Duodenal mucosa (tissue), 2 donors: Measurements from ENCODE around the gene ENKD1.
"Not testable (repeated sequence)": the region's sequence is repeated elsewhere in the genome, so short reads cannot be mapped to it uniquely, and the experiment has no call there.

Experiments
- H3K27ac ChIP-seq: one replicate; pipeline ENCODE4 v1.7.0; 2013; ENCODE audit warnings: low read depth, low read length
- H3K27me3 ChIP-seq, 2 donors: one replicate each; pipeline ENCODE4 v1.7.0; 2013; ENCODE audit warnings: low read length in 2 of 2, control low read depth in 1 of 2; ENCODE audit not compliant: insufficient read depth in 2 of 2, control insufficient read depth in 1 of 2
- H3K36me3 ChIP-seq, 2 donors: one replicate each; pipeline ENCODE4 v1.7.0; 2013; ENCODE audit warnings: low read length in 2 of 2, control low read depth in 1 of 2; ENCODE audit not compliant: insufficient read depth in 2 of 2, control insufficient read depth in 1 of 2
- H3K4me1 ChIP-seq, 2 donors: one replicate each; pipeline ENCODE4 v1.7.0; 2013; ENCODE audit warnings: low read length in 2 of 2, control low read depth in 1 of 2; ENCODE audit not compliant: insufficient read depth in 2 of 2, control insufficient read depth in 1 of 2
- H3K4me3 ChIP-seq, 2 donors: one replicate each; pipeline ENCODE4 v1.7.0; 2013; ENCODE audit warnings: low read length in 2 of 2, low read depth in 1 of 2
- H3K9ac ChIP-seq, 2 donors: one replicate each; pipeline ENCODE4 v1.7.0; 2013; ENCODE audit warnings: low read length in 2 of 2, low read depth in 1 of 2
- H3K9me3 ChIP-seq, 2 donors: one replicate each; pipeline ENCODE4 v1.7.0; 2013; ENCODE audit warnings: low read length in 2 of 2, control low read depth in 1 of 2; ENCODE audit not compliant: control insufficient read depth in 1 of 2

The ENKD1 gene

GRCh38 chr16:67704110-67704509, 37.6 kb upstream of the ENKD1 start:
- Histone ChIP-seq H3K4me1 (peaks cover 0 to 1% of the 10 kb centered on the region in 2 donors), H3K9ac (no peak overlapping the region), H3K27me3 (no peaks in the 10 kb centered on the region), H3K27ac (no peak overlapping the region), H3K36me3 (peaks cover 0 to 5% of the 10 kb centered on the region in 2 donors), H3K9me3 (peaks cover 0 to 3% of the 10 kb centered on the region in 2 donors), H3K4me3 (no peak overlapping the region)

GRCh38 chr16:67703626-67704025, 37.1 kb upstream of the ENKD1 start:
- H3K36me3 ChIP-seq = peaks cover 0 to 5% of the 10 kb centered on the region in 2 donors
- no peak overlapping the region for H3K4me3 ChIP-seq
- H3K4me1 ChIP-seq = no peaks in the 10 kb centered on the region
- H3K27me3 ChIP-seq = no peaks in the 10 kb centered on the region
- H3K27ac ChIP-seq = no peak overlapping the region
- H3K9ac ChIP-seq = no peak overlapping the region
- peaks cover 0 to 3% of the 10 kb centered on the region in 2 donors for H3K9me3 ChIP-seq

GRCh38 chr16:67702130-67702529, 35.6 kb upstream of the ENKD1 start:
- Histone ChIP-seq H3K36me3 (peaks cover 0 to 5% of the 10 kb centered on the region in 2 donors), H3K4me1 (peaks cover 8 to 9% of the 10 kb centered on the region in 2 donors), H3K9ac (no peak overlapping the region), H3K27me3 (no peaks in the 10 kb centered on the region), H3K27ac (no peak overlapping the region), H3K4me3 (no peak overlapping the region), H3K9me3 (peaks cover 0 to 3% of the 10 kb centered on the region in 2 donors)

GRCh38 chr16:67701420-67701819, 34.9 kb upstream of the ENKD1 start:
- H3K27ac ChIP-seq = no peak overlapping the region
- H3K27me3 ChIP-seq = no peaks in the 10 kb centered on the region
- peaks cover 8 to 9% of the 10 kb centered on the region in 2 donors for H3K4me1 ChIP-seq
- H3K9me3 ChIP-seq = peaks cover 0 to 3% of the 10 kb centered on the region in 2 donors
- H3K36me3 ChIP-seq = peaks cover 0 to 5% of the 10 kb centered on the region in 2 donors
- no peak overlapping the region for H3K4me3 ChIP-seq
- no peak overlapping the region for H3K9ac ChIP-seq

- no peak overlapping the region for H3K27ac ChIP-seq
- H3K27me3 ChIP-seq = no peaks in the 10 kb centered on the region
Measured at GRCh38 chr16:67699265-67699664, 32.7 kb upstream of the ENKD1 start.

GRCh38 chr16:67697422-67698185, 31.1 kb upstream of the ENKD1 start:
- H3K36me3 ChIP-seq = no peaks in the 10 kb centered on the region
- no peak overlapping the region for H3K9ac ChIP-seq
- H3K9me3 ChIP-seq = peaks cover 0 to 3% of the 10 kb centered on the region in 2 donors
- H3K27ac ChIP-seq = no peak overlapping the region
- H3K4me1 ChIP-seq = peaks cover 8 to 9% of the 10 kb centered on the region in 2 donors
- H3K27me3 ChIP-seq = no peaks in the 10 kb centered on the region
- peak overlapping the region in 1 of 2 donors; percentile 51 for H3K4me3 ChIP-seq

More at GRCh38 chr16:67699265-67699664, 32.7 kb upstream of the ENKD1 start:
- peaks cover 8 to 9% of the 10 kb centered on the region in 2 donors for H3K4me1 ChIP-seq
- H3K9ac ChIP-seq = no peak overlapping the region
- H3K36me3 ChIP-seq = no peaks in the 10 kb centered on the region
- H3K4me3 ChIP-seq = no peak overlapping the region
- peaks cover 0 to 3% of the 10 kb centered on the region in 2 donors for H3K9me3 ChIP-seq

GRCh38 chr16:67694611-67695010, 28.1 kb upstream of the ENKD1 start:
- H3K9me3 ChIP-seq = peaks cover 0 to 3% of the 10 kb centered on the region in 2 donors
- H3K36me3 ChIP-seq = no peaks in the 10 kb centered on the region
- no peaks in the 10 kb centered on the region for H3K27me3 ChIP-seq
- no peak overlapping the region for H3K4me3 ChIP-seq
- H3K9ac ChIP-seq = no peak overlapping the region
- H3K27ac ChIP-seq = no peak overlapping the region
- H3K4me1 ChIP-seq = peaks cover 8 to 9% of the 10 kb centered on the region in 2 donors

- H3K9ac ChIP-seq, H3K27ac ChIP-seq, H3K27me3 ChIP-seq, H3K36me3 ChIP-seq, H3K4me1 ChIP-seq, H3K9me3 ChIP-seq, H3K4me3 ChIP-seq: not testable (repeated sequence)
Measured at GRCh38 chr16:67693517-67694285, 27.2 kb upstream of the ENKD1 start.

GRCh38 chr16:67685388-67686112, 19.0 kb upstream of the ENKD1 start:
- Histone ChIP-seq H3K9ac (no peak overlapping the region), H3K27me3 (no peaks in the 10 kb centered on the region), H3K9me3 (no peaks in the 10 kb centered on the region), H3K36me3 (peaks cover 6 to 25% of the 10 kb centered on the region in 2 donors), H3K4me3 (no peak overlapping the region), H3K27ac (no peak overlapping the region), H3K4me1 (no peaks in the 10 kb centered on the region)

- H3K36me3 ChIP-seq = peaks cover 6 to 25% of the 10 kb centered on the region in 2 donors
- H3K27me3 ChIP-seq = no peaks in the 10 kb centered on the region
- no peaks in the 10 kb centered on the region for H3K4me1 ChIP-seq
- no peaks in the 10 kb centered on the region for H3K9me3 ChIP-seq
- no peak overlapping the region for H3K4me3 ChIP-seq
- H3K27ac ChIP-seq = no peak overlapping the region
- H3K9ac ChIP-seq = no peak overlapping the region
Measured at GRCh38 chr16:67683767-67684166, 17.2 kb upstream of the ENKD1 start.
